ENCODE results near the gene MAGEB16. TPM values are rescaled to one million over a fixed set of nuclear protein-coding genes. Genes with fewer than 3 reads are reported as not detected.

Gene MAGEB16
- total RNA-seq, 4 donors from 2014 or later: not detected

- intact Hi-C loops (cut with DNase I; ENCODE audit: low total_unique reads): no loop called here
- Histone ChIP-seq H3K27me3 (no peaks in the 10 kb centered on the region), H3K36me3 (no peaks in the 10 kb centered on the region), H3K9me3 (no peaks in the 10 kb centered on the region), H3K27ac (no peak overlapping the region), H3K4me1 (no peaks in the 10 kb centered on the region), H3K4me3 (no peak overlapping the region)
- DNase-seq: no peak
- no peak for TF ChIP-seq CTCF (IDR thresholded peaks at IDR 0.05)
- TF ChIP-seq POLR2A (IDR thresholded peaks at IDR 0.05): no peak
Observed at GRCh38 chrX:35800474-35800873, 2.3 kb downstream of the MAGEB16 start.

- intact Hi-C loops (cut with DNase I; ENCODE audit: low total_unique reads): no loop called here
- Histone ChIP-seq H3K27me3 (no peaks in the 10 kb centered on the region), H3K27ac (no peak overlapping the region), H3K4me3 (no peak overlapping the region), H3K4me1 (no peaks in the 10 kb centered on the region), H3K36me3 (no peaks in the 10 kb centered on the region), H3K9me3 (no peaks in the 10 kb centered on the region)
- TF ChIP-seq POLR2A (IDR thresholded peaks at IDR 0.05): no peak
- TF ChIP-seq CTCF (IDR thresholded peaks at IDR 0.05): no peak
- DNase-seq: no peak
Observed at GRCh38 chrX:35809781-35810180, 11.6 kb downstream of the MAGEB16 start.

- no peak for DNase-seq
- no peaks in the 10 kb centered on the region for H3K4me1 ChIP-seq
- no peaks in the 10 kb centered on the region for H3K9me3 ChIP-seq
- H3K4me3 ChIP-seq: no peak overlapping the region
- TF ChIP-seq POLR2A (IDR thresholded peaks at IDR 0.05): no peak
- TF ChIP-seq CTCF (IDR thresholded peaks at IDR 0.05): no peak
- H3K27me3 ChIP-seq: no peaks in the 10 kb centered on the region
- intact Hi-C loops (cut with DNase I; ENCODE audit: low total_unique reads): no loop called here
- no peaks in the 10 kb centered on the region for H3K36me3 ChIP-seq
- no peak overlapping the region for H3K27ac ChIP-seq
Observed at GRCh38 chrX:35819241-35819640, 21.1 kb downstream of the MAGEB16 start.

GRCh38 chrX:35826503-35826902 is 28.4 kb downstream of the MAGEB16 start:
- Histone ChIP-seq H3K9me3 (no peaks in the 10 kb centered on the region), H3K27ac (no peak overlapping the region), H3K36me3 (no peaks in the 10 kb centered on the region), H3K4me3 (no peak overlapping the region), H3K27me3 (no peaks in the 10 kb centered on the region), H3K4me1 (no peaks in the 10 kb centered on the region)
- TF ChIP-seq CTCF (IDR thresholded peaks at IDR 0.05): no peak
- TF ChIP-seq POLR2A (IDR thresholded peaks at IDR 0.05): no peak
- intact Hi-C loops (cut with DNase I; ENCODE audit: low total_unique reads): no loop called here
- no peak for DNase-seq

- Histone ChIP-seq H3K27ac (no peak overlapping the region), H3K4me1 (no peaks in the 10 kb centered on the region), H3K27me3 (no peaks in the 10 kb centered on the region), H3K9me3 (no peaks in the 10 kb centered on the region), H3K36me3 (no peaks in the 10 kb centered on the region), H3K4me3 (no peak overlapping the region)
- DNase-seq: no peak
- intact Hi-C loops (cut with DNase I; ENCODE audit: low total_unique reads): no loop called here
- TF ChIP-seq POLR2A (IDR thresholded peaks at IDR 0.05) (no peak), CTCF (IDR thresholded peaks at IDR 0.05) (no peak)
Observed at GRCh38 chrX:35829501-35829900, 31.4 kb downstream of the MAGEB16 start.
